Endothelial cell of umbilical vein (primary cell): ENCODE data around the gene ARPC1A. TPM values are rescaled to one million over a fixed set of nuclear protein-coding genes. Genes with fewer than 3 reads are reported as not detected.

ENCODE experiments used
- BruUV-seq: library from RNA; stranded (reverse); fragments of 400-500 nt; replicated peaks from 2 replicates; lab custom pipeline; 2021; lab: Mats Ljungman, UMichigan
- CTCF ChIA-PET: fragments of 300-600, 350-600 bp; sonication (Branson Sonifier 250); formaldehyde crosslinking; loops from one replicate; lab custom pipeline; 2021; ENCODE audit warnings: antibody characterized with exemption, inconsistent platforms; lab: Charles Lee
- POLR2A ChIA-PET: fragments of 300-600, 350-600 bp; sonication (Branson Sonifier 250); formaldehyde crosslinking; loops from one replicate; lab custom pipeline; 2021; ENCODE audit warnings: antibody characterized with exemption, inconsistent platforms; lab: Charles Lee
- DNase-seq: peaks from one replicate; pipeline ENCODE4 v3.0.0-alpha.2; 2011; ENCODE audit warnings: low read depth, low spot score
- FAIRE-seq: peaks from 2 replicates; lab custom pipeline; 2011; peaks lifted over from hg19 to GRCh38; lab: Jason Lieb, UNC
- H2AFZ ChIP-seq: 2 replicates; pipeline ENCODE4 v1.6.0; 2012; ENCODE audit warnings: low read depth, low read length, control low read depth, inconsistent platforms
- H3K27ac ChIP-seq: 2 replicates; pipeline ENCODE4 v1.5.1; 2011; ENCODE audit warnings: low read depth, mild to moderate bottlenecking, control low read depth, low read length, moderate library complexity; ENCODE audit not compliant: insufficient read depth
- H3K27me3 ChIP-seq, 2 experiments: 2 replicates each; pipeline versions ENCODE4 v1.6.0 to v1.6.1; 2011; ENCODE audit warnings: low read length in 2 of 2, mixed read lengths in 1 of 2; ENCODE audit not compliant: control insufficient read depth in 2 of 2, insufficient read depth in 2 of 2
- H3K36me3 ChIP-seq, 2 experiments: 2 replicates in 1 of 2; 3 replicates in 1 of 2; pipeline ENCODE4 v1.5.1; 2011; ENCODE audit warnings: low read length in 2 of 2, mild to moderate bottlenecking in 1 of 2, moderate library complexity in 1 of 2; ENCODE audit not compliant: control insufficient read depth in 2 of 2, insufficient read depth in 2 of 2; ENCODE audit errors: extremely low read depth in 1 of 2
- H3K4me1 ChIP-seq: 3 replicates; pipeline ENCODE4 v1.5.1; 2011; ENCODE audit warnings: mild to moderate bottlenecking, low read length; ENCODE audit not compliant: control insufficient read depth, insufficient read depth; ENCODE audit errors: extremely low read depth
- H3K4me2 ChIP-seq: 2 replicates; pipeline ENCODE4 v1.6.1; 2011; ENCODE audit warnings: low read length, control low read depth, mixed read lengths; ENCODE audit not compliant: insufficient read depth
- H3K4me3 ChIP-seq, 3 experiments: fragments of 200-600 bp in 1 of 3; sonication (generic), shearing (Covaris generic) in 1 of 3; replicated peaks in 1 of 3; 2 replicates each; pipeline ENCODE4 v1.5.1; 2011 to 2016; ENCODE audit warnings: control low read depth in 3 of 3, low read length in 3 of 3, mild to moderate bottlenecking in 2 of 3, inconsistent platforms in 1 of 3, low read depth in 1 of 3, moderate library complexity in 1 of 3; ENCODE audit not compliant: insufficient read depth in 1 of 3
- H3K79me2 ChIP-seq: 2 replicates; pipeline ENCODE4 v1.6.0; 2012; ENCODE audit warnings: low read length, inconsistent platforms; ENCODE audit not compliant: control insufficient read depth, insufficient read depth
- H3K9ac ChIP-seq: replicated peaks from 2 replicates; pipeline ENCODE3; 2011; ENCODE audit warnings: low read length, control low read depth; ENCODE audit not compliant: insufficient read depth; ENCODE audit errors: extremely low read depth
- H3K9me1 ChIP-seq: replicated peaks from 3 replicates; pipeline ENCODE4 v1.6.0; 2011; ENCODE audit warnings: mild to moderate bottlenecking, low read length; ENCODE audit not compliant: control insufficient read depth, insufficient read depth; ENCODE audit errors: extremely low read depth
- H3K9me3 ChIP-seq: replicated peaks from 2 replicates; pipeline ENCODE4 v1.5.1; 2012; ENCODE audit warnings: low read length, inconsistent platforms; ENCODE audit not compliant: control insufficient read depth, insufficient read depth
- H4K20me1 ChIP-seq: replicated peaks from 2 replicates; pipeline ENCODE3; 2011; ENCODE audit warnings: mild to moderate bottlenecking, low read length; ENCODE audit not compliant: control insufficient read depth, insufficient read depth; ENCODE audit errors: extremely low read depth
- EZH2 ChIP-seq: IDR thresholded peaks from 2 replicates; pipeline ENCODE4 v1.6.1; 2012; ENCODE audit warnings: borderline replicate concordance, low read depth, mild to moderate bottlenecking, moderate library complexity, low read length, inconsistent platforms; ENCODE audit not compliant: severe bottlenecking
- FOS ChIP-seq: IDR thresholded peaks from 2 replicates; pipeline ENCODE4 v1.6.1; 2011; ENCODE audit warnings: mild to moderate bottlenecking, low read length, moderate library complexity, borderline replicate concordance; ENCODE audit not compliant: insufficient read depth
- GATA2 ChIP-seq: IDR thresholded peaks from 2 replicates; pipeline ENCODE4 v1.7.0; 2011; ENCODE audit warnings: low read depth, mild to moderate bottlenecking, moderate library complexity, mixed read lengths, low read length; ENCODE audit not compliant: insufficient read length, insufficient read depth
- JUN ChIP-seq: IDR thresholded peaks from 2 replicates; pipeline ENCODE4 v1.6.1; 2011; ENCODE audit warnings: borderline replicate concordance, low read depth; ENCODE audit not compliant: insufficient read length, insufficient read depth
- MAX ChIP-seq: IDR thresholded peaks from 2 replicates; pipeline ENCODE4 v1.6.1; 2011; ENCODE audit not compliant: insufficient read depth, insufficient read length
- MYC ChIP-seq: IDR thresholded peaks from one replicate; pipeline ENCODE4 v1.6.1; 2011; ENCODE audit warnings: mild to moderate bottlenecking, low read depth, low read length
- POLR2A ChIP-seq: IDR thresholded peaks from 2 replicates; pipeline ENCODE4 v1.6.1; 2012; ENCODE audit warnings: low read depth, mild to moderate bottlenecking, control low read depth, low read length
- POLR2AphosphoS5 ChIP-seq: IDR thresholded peaks from 2 replicates; pipeline ENCODE4 v1.6.1; 2012; ENCODE audit warnings: low read depth, mild to moderate bottlenecking, control low read depth, low read length, moderate library complexity; ENCODE audit not compliant: insufficient read depth
- dilution Hi-C: fragments of 300-500 bp; cut with MboI; formaldehyde crosslinking; loops from one replicate; pipeline ENCODE4 v1.15.0; 2019; ENCODE audit warnings: low sequenced_read_pairs; ENCODE audit not compliant: extremely low pct_ligation_motif_present
- intact Hi-C: fragments of 100-400 bp; cut with micrococcal nuclease; formaldehyde crosslinking; loops from one replicate; pipeline ENCODE4 v1.10.0; 2022
- polyA plus RNA-seq, 4 experiments: library from polyadenylated mRNA; depleted of rRNA in 3 of 4; stranded (reverse) in 3 of 4; unstranded in 1 of 4; fragments of >200 nt; gene quantifications; 2 replicates each; pipeline versions ENCODE4 v1.2.1 to v1.2.3, GENCODE V29; 2011 to 2012; ENCODE audit warnings: missing spikeins in 1 of 4
- total RNA-seq: library from RNA; stranded (reverse); gene quantifications from 2 replicates; pipeline ENCODE4 v1.2.3, GENCODE V29; 2021
- TF ChIP-seq, protein P1 (sequence below), 2 donors: IDR thresholded peaks; 1 replicate in 1 of 2; 2 replicates in 1 of 2; pipeline ENCODE4 v1.5.1; 2011; ENCODE audit warnings: low read length in 2 of 2, mild to moderate bottlenecking in 2 of 2, moderate library complexity in 2 of 2, control low read depth in 1 of 2, inconsistent platforms in 1 of 2, low read depth in 1 of 2; ENCODE audit not compliant: insufficient read depth in 1 of 2; ENCODE audit errors: extremely low read depth in 1 of 2

Gene ARPC1A
- total and polyA plus RNA-seq, 2 donors (not counting 3 experiments of a cell fraction or from before 2014, with no cell fraction given) = 200 to 243 TPM

GRCh38 chr7:99374111-99375064 lies 48.7 kb downstream of the ARPC1A start, which contains the start of gene ARPC1B:
TSS of gene ARPC1B (plus strand) at chr7:99374730. CDS start at chr7:99385715, 10,985 bp downstream.
- Histone ChIP-seq H3K27me3 (no peaks in the 10 kb centered on the region), H3K9ac (peak within 1 kb of the TSS; percentile 71), H3K36me3 (peaks cover 3 to 9% of the 10 kb centered on the region in 2 experiments), H3K9me1 (no peaks in the 10 kb centered on the region), H3K27ac (peak within 1 kb of the TSS; percentile 76), H4K20me1 (no peaks in the 10 kb centered on the region), H3K4me1 (peaks cover 16% of the 10 kb centered on the region), H2AFZ (peak within 1 kb of the TSS; percentile 88), H3K9me3 (no peaks in the 10 kb centered on the region), H3K4me3 (peak within 1 kb of the TSS; percentile 66 to 95 (median 77)), H3K4me2 (peak within 1 kb of the TSS; percentile 69), H3K79me2 (peaks cover 20% of the 10 kb centered on the region)
- intact Hi-C loops (loop anchor here (1.0 kb wide), 1 partner anchor 34 kb away; the partner anchor contains the start of genes BUD31 and PDAP1), dilution Hi-C loops (no loop called here)
- TF ChIP-seq MAX = no peak
- no peak for TF ChIP-seq GATA2
- TF ChIP-seq POLR2AphosphoS5 = peak; percentile 93
- TF ChIP-seq, protein P1, sequence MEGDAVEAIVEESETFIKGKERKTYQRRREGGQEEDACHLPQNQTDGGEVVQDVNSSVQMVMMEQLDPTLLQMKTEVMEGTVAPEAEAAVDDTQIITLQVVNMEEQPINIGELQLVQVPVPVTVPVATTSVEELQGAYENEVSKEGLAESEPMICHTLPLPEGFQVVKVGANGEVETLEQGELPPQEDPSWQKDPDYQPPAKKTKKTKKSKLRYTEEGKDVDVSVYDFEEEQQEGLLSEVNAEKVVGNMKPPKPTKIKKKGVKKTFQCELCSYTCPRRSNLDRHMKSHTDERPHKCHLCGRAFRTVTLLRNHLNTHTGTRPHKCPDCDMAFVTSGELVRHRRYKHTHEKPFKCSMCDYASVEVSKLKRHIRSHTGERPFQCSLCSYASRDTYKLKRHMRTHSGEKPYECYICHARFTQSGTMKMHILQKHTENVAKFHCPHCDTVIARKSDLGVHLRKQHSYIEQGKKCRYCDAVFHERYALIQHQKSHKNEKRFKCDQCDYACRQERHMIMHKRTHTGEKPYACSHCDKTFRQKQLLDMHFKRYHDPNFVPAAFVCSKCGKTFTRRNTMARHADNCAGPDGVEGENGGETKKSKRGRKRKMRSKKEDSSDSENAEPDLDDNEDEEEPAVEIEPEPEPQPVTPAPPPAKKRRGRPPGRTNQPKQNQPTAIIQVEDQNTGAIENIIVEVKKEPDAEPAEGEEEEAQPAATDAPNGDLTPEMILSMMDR (IDR thresholded peaks at IDR 0.05; ENCODE audit: extremely low read depth in 1 of 2, insufficient read depth in 1 of 2, low read depth in 1 of 2, low read length in 2 of 2) = no peak
- TF ChIP-seq EZH2 = no peak
- TF ChIP-seq JUN = no peak
- TF ChIP-seq POLR2A = peak; percentile 85
- TF ChIP-seq FOS = no peak
- TF ChIP-seq MYC = no peak
- no TSS peak for BruUV-seq
- peak; percentile 60 for DNase-seq
- peak; percentile 49 for FAIRE-seq
- ChIA-PET POLR2A (interaction anchor here (0.8 kb wide), 1 partner anchor 30 kb away, joined by 5 read pairs; no protein-coding TSS in a partner anchor), CTCF (interaction anchor here (0.6 to 2.1 kb wide), 4 partner anchors 9 to 34 kb away, joined by 3 to 6 read pairs (median 4); partner anchors contain the start of genes BUD31 and PDAP1)
